Muscle of leg (tissue), 11 donors: ENCODE measurements around the gene PMVK. TPM values are rescaled to one million over a fixed set of nuclear protein-coding genes. Genes with fewer than 3 reads are reported as not detected.

Experiments
- DNase-seq: peaks from one replicate; pipeline ENCODE4 v3.0.0; 2013
- H3K27ac ChIP-seq: one replicate; pipeline ENCODE4 v1.5.1; 2013; ENCODE audit warnings: mild to moderate bottlenecking, low read length, control low read depth
- H3K27me3 ChIP-seq: one replicate; pipeline ENCODE4 v1.6.1; 2013; ENCODE audit warnings: low read length; ENCODE audit not compliant: control insufficient read depth, insufficient read depth
- H3K36me3 ChIP-seq: one replicate; pipeline ENCODE4 v1.6.1; 2013; ENCODE audit warnings: low read length; ENCODE audit not compliant: control insufficient read depth, insufficient read depth
- H3K4me1 ChIP-seq: one replicate; pipeline ENCODE4 v1.6.1; 2013; ENCODE audit warnings: low read length; ENCODE audit not compliant: control insufficient read depth, insufficient read depth
- H3K4me3 ChIP-seq: one replicate; pipeline ENCODE4 v1.5.1; 2013; ENCODE audit warnings: low read length, control low read depth
- H3K9me3 ChIP-seq: replicated peaks from 2 replicates; pipeline ENCODE4 v1.6.1; 2013; ENCODE audit warnings: low read depth, low read length; ENCODE audit not compliant: control insufficient read depth
- WGBS: methylation state at CpG from one replicate; pipeline ENCODE4 v1.1.5; 2013; ENCODE audit warnings: missing lambda C conversion rate; ENCODE audit not compliant: insufficient coverage; 5-methylcytosine and 5-hydroxymethylcytosine counted together
- polyA plus RNA-seq, 8 donors: library from polyadenylated mRNA; unstranded; fragments of 120-200 nt; gene quantifications; one replicate each; pipeline versions ENCODE4 v1.2.1 to v1.2.3, GENCODE V29; 2013; ENCODE audit warnings: inconsistent platforms in 1 of 8, low replicate concordance in 1 of 8; ENCODE audit not compliant: insufficient read length in 8 of 8, insufficient read depth in 1 of 8
- total RNA-seq: library from RNA; stranded (reverse); fragments of 120-200 nt; gene quantifications from one replicate; pipeline ENCODE4 v1.2.4, GENCODE V29; 2013

PMVK gene
- total and polyA plus RNA-seq, 9 donors = 10.3 to 38.7 (median 33.1) TPM

DNA sequence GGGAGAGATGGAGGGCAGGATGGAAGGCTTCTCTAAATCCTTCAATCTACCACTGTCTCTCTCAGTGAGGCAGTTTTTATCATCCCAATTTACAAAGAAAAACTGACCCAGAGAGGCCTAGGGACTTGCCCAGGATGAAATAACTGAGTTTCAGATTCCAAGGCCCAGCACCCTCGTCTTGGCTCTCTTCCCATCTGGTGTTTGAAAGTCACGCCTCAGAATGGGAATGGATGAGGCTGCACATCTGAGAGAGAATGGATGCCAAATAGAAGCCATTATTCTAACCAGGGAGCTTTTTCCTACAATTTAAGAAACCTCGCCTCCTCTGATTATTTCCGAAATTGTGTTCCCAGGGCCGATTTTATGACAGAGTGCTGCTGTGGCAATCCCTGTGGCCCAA is 55.8 kb downstream of the PMVK start:
- peaks cover 2% of the 10 kb centered on the region for H3K4me1 ChIP-seq
- 77% methylated on average over 3 of the region's 5 CpGs for WGBS
- no peaks in the 10 kb centered on the region for H3K9me3 ChIP-seq
- H3K27ac ChIP-seq = no peak overlapping the region
- no peak overlapping the region for H3K4me3 ChIP-seq
- peaks cover 3% of the 10 kb centered on the region for H3K27me3 ChIP-seq
- DNase-seq = no peak
- no peaks in the 10 kb centered on the region for H3K36me3 ChIP-seq

DNA sequence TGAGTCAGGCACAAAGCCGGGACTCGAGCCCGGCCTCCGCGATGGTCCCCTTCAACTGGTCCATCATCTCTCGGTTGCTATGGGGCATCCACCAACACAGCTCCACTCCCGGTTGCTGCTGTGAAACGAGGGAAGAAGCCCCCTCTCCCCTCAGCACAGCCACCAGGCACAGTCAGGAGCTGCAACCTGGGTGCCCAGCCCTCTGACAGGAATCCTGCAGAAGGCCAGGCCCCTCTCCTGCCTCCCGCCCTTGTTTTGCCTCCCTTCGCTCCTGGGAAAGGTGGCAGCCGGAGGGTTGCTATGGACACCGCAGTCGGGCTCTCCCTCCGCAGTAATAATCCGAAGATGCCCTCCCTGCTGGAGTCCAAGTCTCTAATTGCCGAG is 57.5 kb downstream of the PMVK start:
- Histone ChIP-seq H3K4me3 (no peak overlapping the region), H3K9me3 (no peaks in the 10 kb centered on the region), H3K4me1 (peaks cover 2% of the 10 kb centered on the region), H3K27ac (no peak overlapping the region), H3K36me3 (no peaks in the 10 kb centered on the region), H3K27me3 (peaks cover 3% of the 10 kb centered on the region)
- 78% methylated on average over 14 of the region's 16 CpGs for WGBS
- DNase-seq = no peak

DNA sequence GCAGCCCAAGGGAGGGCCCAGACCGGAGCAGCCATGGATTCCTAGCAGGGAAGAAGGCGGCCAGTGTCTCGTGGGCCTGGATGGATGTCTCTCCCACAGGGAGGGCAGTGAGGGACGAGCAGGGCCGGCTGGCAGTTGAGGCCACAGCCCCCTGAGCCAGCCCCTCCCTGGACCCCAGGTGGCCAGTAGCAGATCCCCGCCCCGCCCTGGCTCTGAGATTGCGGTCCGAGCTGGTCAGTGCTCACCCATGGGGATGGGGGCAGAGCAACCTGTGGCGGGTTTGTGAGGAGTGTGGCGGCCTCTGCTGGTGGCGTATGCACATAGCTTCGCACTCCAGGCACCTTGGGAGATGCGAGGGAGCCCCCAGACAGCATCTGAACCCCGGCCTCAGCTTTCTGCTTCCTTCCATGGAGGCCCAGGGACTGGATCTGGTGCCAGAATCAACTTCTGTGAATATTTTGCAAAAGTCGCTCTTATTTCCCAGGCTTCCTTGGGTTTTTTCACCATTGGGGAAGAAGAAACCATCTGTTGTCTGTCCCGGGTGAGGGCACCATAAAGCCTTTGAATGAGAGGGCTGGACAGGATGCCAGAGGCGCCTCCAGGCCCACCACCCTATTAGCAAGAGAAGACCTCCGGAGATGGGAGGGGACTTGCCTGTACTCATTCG is 58.0 kb downstream of the PMVK start:
- 16% methylated on average over 19 of the region's 20 CpGs for WGBS
- no peak overlapping the region for H3K4me3 ChIP-seq
- H3K4me1 ChIP-seq = peaks cover 2% of the 10 kb centered on the region
- peaks cover 3% of the 10 kb centered on the region for H3K27me3 ChIP-seq
- H3K9me3 ChIP-seq = no peaks in the 10 kb centered on the region
- no peak overlapping the region for H3K27ac ChIP-seq
- DNase-seq = peak; percentile 74
- no peaks in the 10 kb centered on the region for H3K36me3 ChIP-seq

DNA sequence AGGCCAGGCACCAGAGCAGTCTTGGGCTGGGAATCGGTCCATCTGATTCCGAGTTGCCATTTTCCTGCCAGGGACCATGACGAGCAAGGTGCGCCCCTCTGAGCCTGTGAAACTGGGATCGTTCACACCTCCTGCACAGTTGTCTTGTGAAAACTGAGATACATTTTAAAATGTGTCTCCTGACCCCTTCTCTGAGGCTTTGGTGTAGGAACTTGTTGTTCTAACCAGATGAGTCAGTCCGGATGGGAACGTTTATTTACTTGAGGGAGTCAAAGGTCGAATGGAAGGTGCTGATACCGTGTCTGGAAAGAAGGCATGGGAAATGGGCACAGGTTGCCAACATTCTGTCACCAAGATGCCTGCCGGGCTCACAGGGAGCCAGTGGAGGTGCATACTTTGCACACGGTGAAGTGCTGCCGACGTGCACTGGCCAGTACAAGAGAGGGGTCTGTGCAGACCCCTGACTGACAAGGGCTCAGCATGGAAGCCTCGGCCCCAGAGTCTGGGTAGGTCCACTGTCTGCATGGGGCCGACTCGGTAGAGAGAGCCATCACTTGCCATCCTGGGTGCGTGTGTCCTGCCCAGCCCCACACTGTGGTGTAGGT is 59.0 kb downstream of the PMVK start:
- no peak overlapping the region for H3K4me3 ChIP-seq
- H3K27me3 ChIP-seq = peaks cover 3% of the 10 kb centered on the region
- H3K27ac ChIP-seq = no peak overlapping the region
- no peaks in the 10 kb centered on the region for H3K36me3 ChIP-seq
- H3K4me1 ChIP-seq = peaks cover 2% of the 10 kb centered on the region
- DNase-seq = no peak
- H3K9me3 ChIP-seq = no peaks in the 10 kb centered on the region
- 68% methylated on average over 16 of the region's 17 CpGs for WGBS

DNA sequence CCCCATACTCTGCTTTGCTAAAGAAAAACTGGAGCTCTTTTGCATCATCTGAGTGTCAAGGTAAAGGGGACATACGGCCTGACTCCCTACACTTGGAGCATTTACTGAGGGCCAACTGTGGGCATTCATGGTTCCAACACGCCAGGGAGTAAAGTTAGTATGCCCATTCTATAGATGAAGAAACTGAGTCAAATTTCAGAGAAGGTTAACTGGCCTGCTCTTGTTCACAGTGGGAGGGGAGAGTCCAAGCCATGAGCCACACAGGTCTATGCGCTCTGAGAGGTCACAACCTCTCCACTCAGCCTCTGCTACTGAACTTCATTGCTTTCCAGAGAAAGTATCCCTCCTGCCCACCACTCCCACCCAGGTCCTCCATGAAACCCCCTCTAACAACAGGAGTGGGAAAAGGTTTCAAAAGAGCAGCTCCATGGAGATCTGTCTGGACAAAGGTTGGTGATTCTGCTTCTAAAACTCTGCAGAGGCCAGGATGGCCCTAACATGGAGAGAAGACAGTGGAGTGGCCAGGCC is 59.6 kb downstream of the PMVK start:
- H3K4me3 ChIP-seq = no peak overlapping the region
- no peak for DNase-seq
- H3K36me3 ChIP-seq = no peaks in the 10 kb centered on the region
- H3K27me3 ChIP-seq = peaks cover 3% of the 10 kb centered on the region
- no CpG with 5 or more reads among the region's 3 CpGs for WGBS
- peaks cover 2% of the 10 kb centered on the region for H3K4me1 ChIP-seq
- H3K9me3 ChIP-seq = no peaks in the 10 kb centered on the region
- H3K27ac ChIP-seq = no peak overlapping the region

Other genes starting within 250 kb of the PMVK start
- gene KCNN3, start 66.4 kb downstream of the PMVK start, total RNA-seq = 5.1 TPM
- 1 to 10 TPM; 6.4 to 9.6 (median 8.1) TPM for gene KCNN3, start 66.4 kb downstream of the PMVK start, polyA plus RNA-seq
- 160 TPM for gene PBXIP1, start 19.4 kb upstream of the PMVK start, total RNA-seq
- 100 to 1,000 TPM; 109 to 161 (median 145) TPM for gene PBXIP1, start 19.4 kb upstream of the PMVK start, polyA plus RNA-seq
- gene PYGO2, start 25.1 kb upstream of the PMVK start, total RNA-seq = 17.1 TPM
- 10 to 100 TPM; 27.1 to 32.1 (median 29.6) TPM for gene PYGO2, start 25.1 kb upstream of the PMVK start, polyA plus RNA-seq
- gene SHC1, start 34.0 kb upstream of the PMVK start, total RNA-seq = 69.9 TPM
- 100 to 1,000 TPM in 2 of 8 donors, 10 to 100 TPM in 6; 59.3 to 118 (median 91.3) TPM for gene SHC1, start 34.0 kb upstream of the PMVK start, polyA plus RNA-seq
- 63.8 TPM for gene CKS1B, start 38.0 kb upstream of the PMVK start, total RNA-seq
- gene CKS1B, start 38.0 kb upstream of the PMVK start, polyA plus RNA-seq = 10 to 100 TPM; 57.1 to 84.9 (median 70.4) TPM
- 21.9 TPM for gene FLAD1, start 46.6 kb upstream of the PMVK start, total RNA-seq
- 10 to 100 TPM; 16.7 to 21.6 (median 20.1) TPM for gene FLAD1, start 46.6 kb upstream of the PMVK start, polyA plus RNA-seq
- gene LENEP, start 56.9 kb upstream of the PMVK start, total RNA-seq = 0.40 TPM
- gene LENEP, start 56.9 kb upstream of the PMVK start, polyA plus RNA-seq = under 1 TPM in 3 of 8 donors, not detected in 5; 0.24 to 0.39 (median 0.30) TPM
- 7.6 TPM for gene ZBTB7B, start 66.1 kb upstream of the PMVK start, total RNA-seq
- gene ZBTB7B, start 66.1 kb upstream of the PMVK start, polyA plus RNA-seq = 10 to 100 TPM in 2 of 8 donors, 1 to 10 TPM in 6; 6.6 to 11.3 (median 9.5) TPM
- 0.49 TPM for gene DCST2, start 97.1 kb upstream of the PMVK start, total RNA-seq
- gene DCST2, start 97.1 kb upstream of the PMVK start, polyA plus RNA-seq = 1 to 10 TPM in 3 of 8 donors, under 1 TPM in 5; 0.58 to 1.6 (median 0.84) TPM
- gene DCST1, start 97.1 kb upstream of the PMVK start, total RNA-seq = not detected
- gene DCST1, start 97.1 kb upstream of the PMVK start, polyA plus RNA-seq = under 1 TPM; 0.10 to 0.30 (median 0.16) TPM
- gene ADAM15, start 114.6 kb upstream of the PMVK start, total RNA-seq = 41.8 TPM
- gene ADAM15, start 114.6 kb upstream of the PMVK start, polyA plus RNA-seq = 10 to 100 TPM; 57.9 to 83.2 (median 70.8) TPM
- 7.5 TPM for gene EFNA4, start 127.0 kb upstream of the PMVK start, total RNA-seq
- 1 to 10 TPM; 5.6 to 9.5 (median 6.8) TPM for gene EFNA4, start 127.0 kb upstream of the PMVK start, polyA plus RNA-seq
- 2.1 TPM for gene EFNA3, start 142.1 kb upstream of the PMVK start, total RNA-seq
- gene EFNA3, start 142.1 kb upstream of the PMVK start, polyA plus RNA-seq = 1 to 10 TPM; 1.7 to 3.9 (median 2.3) TPM
- gene EFNA1, start 191.2 kb upstream of the PMVK start, total RNA-seq = 15.3 TPM
- 10 to 100 TPM; 18.3 to 37.5 (median 24.9) TPM for gene EFNA1, start 191.2 kb upstream of the PMVK start, polyA plus RNA-seq
- gene SLC50A1, start 199.1 kb upstream of the PMVK start, total RNA-seq = 18.6 TPM
- gene SLC50A1, start 199.1 kb upstream of the PMVK start, polyA plus RNA-seq = 10 to 100 TPM; 18.6 to 26.2 (median 21.4) TPM
- gene DPM3, start 203.8 kb upstream of the PMVK start, total RNA-seq = 21.1 TPM
- gene DPM3, start 203.8 kb upstream of the PMVK start, polyA plus RNA-seq = 10 to 100 TPM; 20.1 to 27.9 (median 23.6) TPM
- gene KRTCAP2, start 236.6 kb upstream of the PMVK start, total RNA-seq = 70.4 TPM
- 10 to 100 TPM; 74.7 to 89.5 (median 87.6) TPM for gene KRTCAP2, start 236.6 kb upstream of the PMVK start, polyA plus RNA-seq
- 0.22 TPM for gene TRIM46, start 237.1 kb upstream of the PMVK start, total RNA-seq
- gene TRIM46, start 237.1 kb upstream of the PMVK start, polyA plus RNA-seq = under 1 TPM; 0.29 to 0.81 (median 0.57) TPM